Endothelial cell of umbilical vein (primary cell): ENCODE data around the gene ASTN1. TPM values are rescaled to one million over a fixed set of nuclear protein-coding genes. Genes with fewer than 3 reads are reported as not detected.

Experiments
- BruUV-seq: library from RNA; stranded (reverse); fragments of 400-500 nt; replicated peaks from 2 replicates; lab custom pipeline; 2021; lab: Mats Ljungman, UMichigan
- CTCF ChIA-PET: fragments of 300-600, 350-600 bp; sonication (Branson Sonifier 250); formaldehyde crosslinking; loops from one replicate; lab custom pipeline; 2021; ENCODE audit warnings: antibody characterized with exemption, inconsistent platforms; lab: Charles Lee
- POLR2A ChIA-PET: fragments of 300-600, 350-600 bp; sonication (Branson Sonifier 250); formaldehyde crosslinking; loops from one replicate; lab custom pipeline; 2021; ENCODE audit warnings: antibody characterized with exemption, inconsistent platforms; lab: Charles Lee
- DNase-seq: peaks from one replicate; pipeline ENCODE4 v3.0.0-alpha.2; 2011; ENCODE audit warnings: low read depth, low spot score
- FAIRE-seq: peaks from 2 replicates; lab custom pipeline; 2011; peaks lifted over from hg19 to GRCh38; lab: Jason Lieb, UNC
- H2AFZ ChIP-seq: 2 replicates; pipeline ENCODE4 v1.6.0; 2012; ENCODE audit warnings: low read depth, low read length, control low read depth, inconsistent platforms
- H3K27ac ChIP-seq: 2 replicates; pipeline ENCODE4 v1.5.1; 2011; ENCODE audit warnings: low read depth, mild to moderate bottlenecking, control low read depth, low read length, moderate library complexity; ENCODE audit not compliant: insufficient read depth
- H3K27me3 ChIP-seq, 2 experiments: 2 replicates each; pipeline versions ENCODE4 v1.6.0 to v1.6.1; 2011; ENCODE audit warnings: low read length in 2 of 2, mixed read lengths in 1 of 2; ENCODE audit not compliant: control insufficient read depth in 2 of 2, insufficient read depth in 2 of 2
- H3K36me3 ChIP-seq, 2 experiments: 2 replicates in 1 of 2; 3 replicates in 1 of 2; pipeline ENCODE4 v1.5.1; 2011; ENCODE audit warnings: low read length in 2 of 2, mild to moderate bottlenecking in 1 of 2, moderate library complexity in 1 of 2; ENCODE audit not compliant: control insufficient read depth in 2 of 2, insufficient read depth in 2 of 2; ENCODE audit errors: extremely low read depth in 1 of 2
- H3K4me1 ChIP-seq: 3 replicates; pipeline ENCODE4 v1.5.1; 2011; ENCODE audit warnings: mild to moderate bottlenecking, low read length; ENCODE audit not compliant: control insufficient read depth, insufficient read depth; ENCODE audit errors: extremely low read depth
- H3K4me2 ChIP-seq: 2 replicates; pipeline ENCODE4 v1.6.1; 2011; ENCODE audit warnings: low read length, control low read depth, mixed read lengths; ENCODE audit not compliant: insufficient read depth
- H3K4me3 ChIP-seq, 3 experiments: fragments of 200-600 bp in 1 of 3; sonication (generic), shearing (Covaris generic) in 1 of 3; replicated peaks in 1 of 3; 2 replicates each; pipeline ENCODE4 v1.5.1; 2011 to 2016; ENCODE audit warnings: control low read depth in 3 of 3, low read length in 3 of 3, mild to moderate bottlenecking in 2 of 3, inconsistent platforms in 1 of 3, low read depth in 1 of 3, moderate library complexity in 1 of 3; ENCODE audit not compliant: insufficient read depth in 1 of 3
- H3K79me2 ChIP-seq: 2 replicates; pipeline ENCODE4 v1.6.0; 2012; ENCODE audit warnings: low read length, inconsistent platforms; ENCODE audit not compliant: control insufficient read depth, insufficient read depth
- H3K9ac ChIP-seq: replicated peaks from 2 replicates; pipeline ENCODE3; 2011; ENCODE audit warnings: low read length, control low read depth; ENCODE audit not compliant: insufficient read depth; ENCODE audit errors: extremely low read depth
- H3K9me1 ChIP-seq: replicated peaks from 3 replicates; pipeline ENCODE4 v1.6.0; 2011; ENCODE audit warnings: mild to moderate bottlenecking, low read length; ENCODE audit not compliant: control insufficient read depth, insufficient read depth; ENCODE audit errors: extremely low read depth
- H3K9me3 ChIP-seq: replicated peaks from 2 replicates; pipeline ENCODE4 v1.5.1; 2012; ENCODE audit warnings: low read length, inconsistent platforms; ENCODE audit not compliant: control insufficient read depth, insufficient read depth
- H4K20me1 ChIP-seq: replicated peaks from 2 replicates; pipeline ENCODE3; 2011; ENCODE audit warnings: mild to moderate bottlenecking, low read length; ENCODE audit not compliant: control insufficient read depth, insufficient read depth; ENCODE audit errors: extremely low read depth
- EZH2 ChIP-seq: IDR thresholded peaks from 2 replicates; pipeline ENCODE4 v1.6.1; 2012; ENCODE audit warnings: borderline replicate concordance, low read depth, mild to moderate bottlenecking, moderate library complexity, low read length, inconsistent platforms; ENCODE audit not compliant: severe bottlenecking
- FOS ChIP-seq: IDR thresholded peaks from 2 replicates; pipeline ENCODE4 v1.6.1; 2011; ENCODE audit warnings: mild to moderate bottlenecking, low read length, moderate library complexity, borderline replicate concordance; ENCODE audit not compliant: insufficient read depth
- GATA2 ChIP-seq: IDR thresholded peaks from 2 replicates; pipeline ENCODE4 v1.7.0; 2011; ENCODE audit warnings: low read depth, mild to moderate bottlenecking, moderate library complexity, mixed read lengths, low read length; ENCODE audit not compliant: insufficient read length, insufficient read depth
- JUN ChIP-seq: IDR thresholded peaks from 2 replicates; pipeline ENCODE4 v1.6.1; 2011; ENCODE audit warnings: borderline replicate concordance, low read depth; ENCODE audit not compliant: insufficient read length, insufficient read depth
- MYC ChIP-seq: IDR thresholded peaks from one replicate; pipeline ENCODE4 v1.6.1; 2011; ENCODE audit warnings: mild to moderate bottlenecking, low read depth, low read length
- POLR2A ChIP-seq: IDR thresholded peaks from 2 replicates; pipeline ENCODE4 v1.6.1; 2012; ENCODE audit warnings: low read depth, mild to moderate bottlenecking, control low read depth, low read length
- POLR2AphosphoS5 ChIP-seq: IDR thresholded peaks from 2 replicates; pipeline ENCODE4 v1.6.1; 2012; ENCODE audit warnings: low read depth, mild to moderate bottlenecking, control low read depth, low read length, moderate library complexity; ENCODE audit not compliant: insufficient read depth
- dilution Hi-C: fragments of 300-500 bp; cut with MboI; formaldehyde crosslinking; loops from one replicate; pipeline ENCODE4 v1.15.0; 2019; ENCODE audit warnings: low sequenced_read_pairs; ENCODE audit not compliant: extremely low pct_ligation_motif_present
- intact Hi-C: fragments of 100-400 bp; cut with micrococcal nuclease; formaldehyde crosslinking; loops from one replicate; pipeline ENCODE4 v1.10.0; 2022
- polyA plus RNA-seq, 4 experiments: library from polyadenylated mRNA; depleted of rRNA in 3 of 4; stranded (reverse) in 3 of 4; unstranded in 1 of 4; fragments of >200 nt; gene quantifications; 2 replicates each; pipeline versions ENCODE4 v1.2.1 to v1.2.3, GENCODE V29; 2011 to 2012; ENCODE audit warnings: missing spikeins in 1 of 4
- total RNA-seq: library from RNA; stranded (reverse); gene quantifications from 2 replicates; pipeline ENCODE4 v1.2.3, GENCODE V29; 2021
- TF ChIP-seq, protein P1 (sequence below), 2 donors: IDR thresholded peaks; 1 replicate in 1 of 2; 2 replicates in 1 of 2; pipeline ENCODE4 v1.5.1; 2011; ENCODE audit warnings: low read length in 2 of 2, mild to moderate bottlenecking in 2 of 2, moderate library complexity in 2 of 2, control low read depth in 1 of 2, inconsistent platforms in 1 of 2, low read depth in 1 of 2; ENCODE audit not compliant: insufficient read depth in 1 of 2; ENCODE audit errors: extremely low read depth in 1 of 2
- TF ChIP-seq, protein P2 (sequence below): IDR thresholded peaks from 2 replicates; pipeline ENCODE4 v1.6.1; 2011; ENCODE audit not compliant: insufficient read depth, insufficient read length

The ASTN1 gene
- total and polyA plus RNA-seq, 2 donors (not counting 3 experiments of a cell fraction or from before 2014, with no cell fraction given) = 0.04 TPM; not detected in 1

DNA sequence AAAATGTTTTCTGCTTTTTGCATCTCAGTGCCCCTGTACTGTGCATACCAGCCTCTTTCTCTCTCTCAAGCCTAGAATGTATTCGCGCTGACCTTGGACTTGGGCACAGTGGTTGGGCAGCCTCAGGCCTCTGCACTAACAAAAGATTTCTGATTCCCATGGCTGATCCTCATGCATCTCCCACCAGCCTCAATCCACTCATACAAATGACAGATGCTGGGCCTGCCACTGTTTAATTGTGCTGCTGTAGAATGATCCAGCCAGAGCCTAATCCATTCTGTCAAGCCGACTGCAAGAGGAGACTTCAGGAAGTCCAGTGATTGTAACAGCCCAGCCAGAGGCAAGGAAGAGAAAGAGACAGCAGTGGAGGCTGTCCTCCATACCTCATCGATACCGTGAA lies 180.8 kb downstream of the ASTN1 start:
- Histone ChIP-seq H3K79me2 (no peaks in the 10 kb centered on the region), H3K4me3 (no peak overlapping the region), H3K4me1 (no peaks in the 10 kb centered on the region), H3K9ac (no peak overlapping the region), H2AFZ (no peak overlapping the region), H3K9me3 (no peaks in the 10 kb centered on the region), H3K36me3 (no peaks in the 10 kb centered on the region), H4K20me1 (no peaks in the 10 kb centered on the region), H3K9me1 (no peaks in the 10 kb centered on the region), H3K4me2 (no peak overlapping the region), H3K27ac (no peak overlapping the region), H3K27me3 (no peaks in the 10 kb centered on the region)
- CTCF ChIA-PET = no interaction called here
- dilution Hi-C loops = no loop called here
- POLR2A ChIA-PET = no interaction called here
- no TSS peak for BruUV-seq
- DNase-seq (no peak), FAIRE-seq (no peak)
- TF ChIP-seq, protein P1, sequence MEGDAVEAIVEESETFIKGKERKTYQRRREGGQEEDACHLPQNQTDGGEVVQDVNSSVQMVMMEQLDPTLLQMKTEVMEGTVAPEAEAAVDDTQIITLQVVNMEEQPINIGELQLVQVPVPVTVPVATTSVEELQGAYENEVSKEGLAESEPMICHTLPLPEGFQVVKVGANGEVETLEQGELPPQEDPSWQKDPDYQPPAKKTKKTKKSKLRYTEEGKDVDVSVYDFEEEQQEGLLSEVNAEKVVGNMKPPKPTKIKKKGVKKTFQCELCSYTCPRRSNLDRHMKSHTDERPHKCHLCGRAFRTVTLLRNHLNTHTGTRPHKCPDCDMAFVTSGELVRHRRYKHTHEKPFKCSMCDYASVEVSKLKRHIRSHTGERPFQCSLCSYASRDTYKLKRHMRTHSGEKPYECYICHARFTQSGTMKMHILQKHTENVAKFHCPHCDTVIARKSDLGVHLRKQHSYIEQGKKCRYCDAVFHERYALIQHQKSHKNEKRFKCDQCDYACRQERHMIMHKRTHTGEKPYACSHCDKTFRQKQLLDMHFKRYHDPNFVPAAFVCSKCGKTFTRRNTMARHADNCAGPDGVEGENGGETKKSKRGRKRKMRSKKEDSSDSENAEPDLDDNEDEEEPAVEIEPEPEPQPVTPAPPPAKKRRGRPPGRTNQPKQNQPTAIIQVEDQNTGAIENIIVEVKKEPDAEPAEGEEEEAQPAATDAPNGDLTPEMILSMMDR (IDR thresholded peaks at IDR 0.05; ENCODE audit: extremely low read depth in 1 of 2, insufficient read depth in 1 of 2, low read depth in 1 of 2, low read length in 2 of 2) = no peak
- TF ChIP-seq POLR2A (no peak), GATA2 (no peak), EZH2 (no peak), JUN (no peak), POLR2AphosphoS5 (no peak), FOS (no peak), MYC (no peak)
- TF ChIP-seq, protein P2, sequence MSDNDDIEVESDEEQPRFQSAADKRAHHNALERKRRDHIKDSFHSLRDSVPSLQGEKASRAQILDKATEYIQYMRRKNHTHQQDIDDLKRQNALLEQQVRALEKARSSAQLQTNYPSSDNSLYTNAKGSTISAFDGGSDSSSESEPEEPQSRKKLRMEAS = no peak
- intact Hi-C loops = no loop called here
